K562 (cell line): ENCODE results near the gene CNTROB. TPM values are rescaled to one million over a fixed set of nuclear protein-coding genes. Genes with fewer than 3 reads are reported as not detected.

Experiments used
- KLF16 ChIP-seq: IDR thresholded peaks from 2 replicates; pipeline ENCODE4 v1.6.1; 2016; ENCODE audit warnings: antibody characterized with exemption
- PRMT5 ChIP-seq: sonication (generic); formaldehyde crosslinking; IDR thresholded peaks from 2 replicates; pipeline ENCODE4 v1.5.0; 2020; ENCODE audit warnings: missing genetic modification reagents
- RHOXF2B ChIP-seq: fragments of 250-450 bp; sonication (Bioruptor Pico); conservative IDR thresholded peaks from 2 replicates; pipeline ENCODE4 v1.5.1; 2021
- SMAD2 ChIP-seq: fragments of 150-350 bp; IDR thresholded peaks from 2 replicates; pipeline ENCODE4 v1.6.1; 2014; ENCODE audit warnings: low read depth, mild to moderate bottlenecking, low read length
- SMC3 ChIP-seq: conservative IDR thresholded peaks from 2 replicates; pipeline ENCODE4 v1.6.1; 2011; ENCODE audit warnings: low read depth, low read length, improper control_type of control experiment; ENCODE audit not compliant: insufficient read depth
- SRSF7 ChIP-seq: fragments of 200-400 bp; formaldehyde crosslinking; optimal IDR thresholded peaks from 2 replicates; pipeline ENCODE3; 2017; ENCODE audit warnings: mild to moderate bottlenecking, low read depth, low read length
- polyA plus RNA-seq, 8 experiments: library from polyadenylated mRNA; depleted of rRNA in 4 of 8; stranded (reverse) in 5 of 8; unstranded in 3 of 8; fragments of >200 nt; fragmentation: Nextera tagmentation in 2 of 8; fragmentation: Illumina TruSeq in 1 of 8; extraction: Ambion mirVana in 2 of 8; extraction: Trizol in 1 of 8; gene quantifications; 2 replicates each; pipeline versions ENCODE4 v1.2.1 to v1.2.3, GENCODE V29; 2011 to 2014; ENCODE audit warnings: inconsistent platforms in 1 of 8, missing spikeins in 1 of 8
- total RNA-seq, 7 experiments: library from RNA; depleted of rRNA in 6 of 7; stranded (reverse); fragments of >200 nt in 6 of 7; fragmentation: Illumina TruSeq in 2 of 7; extraction: Trizol in 2 of 7; gene quantifications; 2 replicates each; pipeline versions ENCODE4 v1.2.1 to v1.2.3, GENCODE V29; 2011 to 2021; ENCODE audit warnings: low replicate concordance in 1 of 7
- TF ChIP-seq, protein P1 (sequence below): IDR thresholded peaks from 2 replicates; pipeline ENCODE4 v1.6.1; 2011; ENCODE audit not compliant: insufficient read length; ENCODE audit errors: extremely low read depth
- TF ChIP-seq, protein P2 (sequence below): sonication (generic); formaldehyde crosslinking; IDR thresholded peaks from 2 replicates; pipeline ENCODE4 v1.8.0; 2022; ENCODE audit warnings: mild to moderate bottlenecking, missing genetic modification reagents, borderline replicate concordance
- TF ChIP-seq, protein P3 (sequence below): fragments of 450-650 bp; IDR thresholded peaks from 2 replicates; pipeline ENCODE4 v1.6.1; 2016; ENCODE audit warnings: antibody characterized with exemption
- TF ChIP-seq, protein P4 (sequence below): fragments of 450-650 bp; formaldehyde crosslinking; IDR thresholded peaks from 2 replicates; pipeline ENCODE4 v1.4.0; 2022; ENCODE audit warnings: missing genetic modification characterization
- TF ChIP-seq, protein P5 (sequence below): fragments of 450-650 bp; conservative IDR thresholded peaks from 2 replicates; pipeline ENCODE4 v1.6.1; 2016; ENCODE audit warnings: missing genetic modification characterization, low read depth, mild to moderate bottlenecking, missing compliant biosample characterization, moderate library complexity
- TF ChIP-seq, protein P6 (sequence below): fragments of 450-650 bp; formaldehyde crosslinking; conservative IDR thresholded peaks from 2 replicates; pipeline ENCODE4 v1.4.0; 2022; ENCODE audit warnings: mild to moderate bottlenecking, missing genetic modification characterization
- TF ChIP-seq, protein P7 (sequence below): fragments of 250-450 bp; sonication (Bioruptor Pico); IDR thresholded peaks from 2 replicates; pipeline ENCODE4 v1.8.0; 2021; ENCODE audit warnings: moderate library complexity, mild to moderate bottlenecking, inconsistent platforms
- TF ChIP-seq, protein P8 (sequence below), 3 experiments: fragments of 200-800 bp in 1 of 3; sonication (Bioruptor generic) in 1 of 3; sonication (generic) in 1 of 3; formaldehyde crosslinking in 1 of 3; IDR thresholded peaks; 2 replicates each; pipeline versions ENCODE4 v1.6.1 to v1.8.0; 2016 to 2022; ENCODE audit warnings: mild to moderate bottlenecking in 2 of 3, missing compliant biosample characterization in 2 of 3, missing genetic modification characterization in 2 of 3, missing genetic modification reagents in 1 of 3

CNTROB gene
- total and polyA plus RNA-seq, 9 of the 15 experiments (the other 6 are each of a cell fraction or from before 2014, with no cell fraction given) = 1.9 to 33.3 (median 23.0) TPM

DNA sequence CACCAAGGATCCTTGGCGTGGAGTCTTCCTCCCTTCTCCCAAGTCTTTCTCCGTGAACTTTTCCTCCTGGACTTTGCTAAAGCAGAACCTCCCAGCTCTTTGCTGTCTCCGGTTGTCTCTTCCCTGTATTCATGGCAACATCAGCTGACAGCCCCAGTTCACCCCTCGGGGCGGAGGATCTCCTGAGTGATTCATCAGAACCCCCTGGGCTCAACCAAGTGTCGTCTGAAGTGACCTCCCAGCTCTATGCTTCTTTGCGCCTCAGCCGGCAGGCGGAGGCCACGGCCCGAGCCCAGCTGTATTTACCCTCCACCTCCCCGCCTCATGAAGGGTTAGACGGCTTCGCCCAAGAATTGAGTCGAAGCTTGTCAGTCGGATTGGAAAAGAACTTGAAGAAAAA, 943 bp downstream of the CNTROB start (continued):
- TF ChIP-seq, protein P1, sequence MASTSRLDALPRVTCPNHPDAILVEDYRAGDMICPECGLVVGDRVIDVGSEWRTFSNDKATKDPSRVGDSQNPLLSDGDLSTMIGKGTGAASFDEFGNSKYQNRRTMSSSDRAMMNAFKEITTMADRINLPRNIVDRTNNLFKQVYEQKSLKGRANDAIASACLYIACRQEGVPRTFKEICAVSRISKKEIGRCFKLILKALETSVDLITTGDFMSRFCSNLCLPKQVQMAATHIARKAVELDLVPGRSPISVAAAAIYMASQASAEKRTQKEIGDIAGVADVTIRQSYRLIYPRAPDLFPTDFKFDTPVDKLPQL = no peak
- TF ChIP-seq KLF16 (no peak), SMAD2 (no peak), SMC3 (no peak), SRSF7 (no peak), PRMT5 (no peak), RHOXF2B (CRISPR knock-in tag) (no peak)
- TF ChIP-seq, protein P2, sequence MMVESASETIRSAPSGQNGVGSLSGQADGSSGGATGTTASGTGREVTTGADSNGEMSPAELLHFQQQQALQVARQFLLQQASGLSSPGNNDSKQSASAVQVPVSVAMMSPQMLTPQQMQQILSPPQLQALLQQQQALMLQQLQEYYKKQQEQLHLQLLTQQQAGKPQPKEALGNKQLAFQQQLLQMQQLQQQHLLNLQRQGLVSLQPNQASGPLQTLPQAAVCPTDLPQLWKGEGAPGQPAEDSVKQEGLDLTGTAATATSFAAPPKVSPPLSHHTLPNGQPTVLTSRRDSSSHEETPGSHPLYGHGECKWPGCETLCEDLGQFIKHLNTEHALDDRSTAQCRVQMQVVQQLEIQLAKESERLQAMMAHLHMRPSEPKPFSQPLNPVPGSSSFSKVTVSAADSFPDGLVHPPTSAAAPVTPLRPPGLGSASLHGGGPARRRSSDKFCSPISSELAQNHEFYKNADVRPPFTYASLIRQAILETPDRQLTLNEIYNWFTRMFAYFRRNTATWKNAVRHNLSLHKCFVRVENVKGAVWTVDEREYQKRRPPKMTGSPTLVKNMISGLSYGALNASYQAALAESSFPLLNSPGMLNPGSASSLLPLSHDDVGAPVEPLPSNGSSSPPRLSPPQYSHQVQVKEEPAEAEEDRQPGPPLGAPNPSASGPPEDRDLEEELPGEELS = no peak
- TF ChIP-seq, protein P3, sequence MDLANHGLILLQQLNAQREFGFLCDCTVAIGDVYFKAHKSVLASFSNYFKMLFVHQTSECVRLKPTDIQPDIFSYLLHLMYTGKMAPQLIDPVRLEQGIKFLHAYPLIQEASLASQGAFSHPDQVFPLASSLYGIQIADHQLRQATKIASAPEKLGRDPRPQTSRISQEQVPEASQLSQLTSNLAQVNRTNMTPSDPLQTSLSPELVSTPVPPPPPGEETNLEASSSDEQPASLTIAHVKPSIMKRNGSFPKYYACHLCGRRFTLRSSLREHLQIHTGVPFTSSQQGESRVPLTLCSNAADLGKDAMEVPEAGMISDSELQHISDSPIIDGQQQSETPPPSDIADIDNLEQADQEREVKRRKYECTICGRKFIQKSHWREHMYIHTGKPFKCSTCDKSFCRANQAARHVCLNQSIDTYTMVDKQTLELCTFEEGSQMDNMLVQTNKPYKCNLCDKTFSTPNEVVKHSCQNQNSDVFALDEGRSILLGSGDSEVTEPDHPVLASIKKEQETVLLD = no peak
- TF ChIP-seq, protein P4, sequence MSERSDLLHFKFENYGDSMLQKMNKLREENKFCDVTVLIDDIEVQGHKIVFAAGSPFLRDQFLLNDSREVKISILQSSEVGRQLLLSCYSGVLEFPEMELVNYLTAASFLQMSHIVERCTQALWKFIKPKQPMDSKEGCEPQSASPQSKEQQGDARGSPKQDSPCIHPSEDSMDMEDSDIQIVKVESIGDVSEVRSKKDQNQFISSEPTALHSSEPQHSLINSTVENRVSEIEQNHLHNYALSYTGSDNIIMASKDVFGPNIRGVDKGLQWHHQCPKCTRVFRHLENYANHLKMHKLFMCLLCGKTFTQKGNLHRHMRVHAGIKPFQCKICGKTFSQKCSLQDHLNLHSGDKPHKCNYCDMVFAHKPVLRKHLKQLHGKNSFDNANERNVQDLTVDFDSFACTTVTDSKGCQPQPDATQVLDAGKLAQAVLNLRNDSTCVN (CRISPR knock-in tag) = no peak
- TF ChIP-seq, protein P5, sequence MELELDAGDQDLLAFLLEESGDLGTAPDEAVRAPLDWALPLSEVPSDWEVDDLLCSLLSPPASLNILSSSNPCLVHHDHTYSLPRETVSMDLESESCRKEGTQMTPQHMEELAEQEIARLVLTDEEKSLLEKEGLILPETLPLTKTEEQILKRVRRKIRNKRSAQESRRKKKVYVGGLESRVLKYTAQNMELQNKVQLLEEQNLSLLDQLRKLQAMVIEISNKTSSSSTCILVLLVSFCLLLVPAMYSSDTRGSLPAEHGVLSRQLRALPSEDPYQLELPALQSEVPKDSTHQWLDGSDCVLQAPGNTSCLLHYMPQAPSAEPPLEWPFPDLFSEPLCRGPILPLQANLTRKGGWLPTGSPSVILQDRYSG (tag) = no peak
- TF ChIP-seq, protein P6, sequence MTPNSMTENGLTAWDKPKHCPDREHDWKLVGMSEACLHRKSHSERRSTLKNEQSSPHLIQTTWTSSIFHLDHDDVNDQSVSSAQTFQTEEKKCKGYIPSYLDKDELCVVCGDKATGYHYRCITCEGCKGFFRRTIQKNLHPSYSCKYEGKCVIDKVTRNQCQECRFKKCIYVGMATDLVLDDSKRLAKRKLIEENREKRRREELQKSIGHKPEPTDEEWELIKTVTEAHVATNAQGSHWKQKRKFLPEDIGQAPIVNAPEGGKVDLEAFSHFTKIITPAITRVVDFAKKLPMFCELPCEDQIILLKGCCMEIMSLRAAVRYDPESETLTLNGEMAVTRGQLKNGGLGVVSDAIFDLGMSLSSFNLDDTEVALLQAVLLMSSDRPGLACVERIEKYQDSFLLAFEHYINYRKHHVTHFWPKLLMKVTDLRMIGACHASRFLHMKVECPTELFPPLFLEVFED (CRISPR knock-in tag) = no peak
- TF ChIP-seq, protein P7, sequence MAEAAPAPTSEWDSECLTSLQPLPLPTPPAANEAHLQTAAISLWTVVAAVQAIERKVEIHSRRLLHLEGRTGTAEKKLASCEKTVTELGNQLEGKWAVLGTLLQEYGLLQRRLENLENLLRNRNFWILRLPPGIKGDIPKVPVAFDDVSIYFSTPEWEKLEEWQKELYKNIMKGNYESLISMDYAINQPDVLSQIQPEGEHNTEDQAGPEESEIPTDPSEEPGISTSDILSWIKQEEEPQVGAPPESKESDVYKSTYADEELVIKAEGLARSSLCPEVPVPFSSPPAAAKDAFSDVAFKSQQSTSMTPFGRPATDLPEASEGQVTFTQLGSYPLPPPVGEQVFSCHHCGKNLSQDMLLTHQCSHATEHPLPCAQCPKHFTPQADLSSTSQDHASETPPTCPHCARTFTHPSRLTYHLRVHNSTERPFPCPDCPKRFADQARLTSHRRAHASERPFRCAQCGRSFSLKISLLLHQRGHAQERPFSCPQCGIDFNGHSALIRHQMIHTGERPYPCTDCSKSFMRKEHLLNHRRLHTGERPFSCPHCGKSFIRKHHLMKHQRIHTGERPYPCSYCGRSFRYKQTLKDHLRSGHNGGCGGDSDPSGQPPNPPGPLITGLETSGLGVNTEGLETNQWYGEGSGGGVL (CRISPR knock-in tag) = no peak
- TF ChIP-seq, protein P8, sequence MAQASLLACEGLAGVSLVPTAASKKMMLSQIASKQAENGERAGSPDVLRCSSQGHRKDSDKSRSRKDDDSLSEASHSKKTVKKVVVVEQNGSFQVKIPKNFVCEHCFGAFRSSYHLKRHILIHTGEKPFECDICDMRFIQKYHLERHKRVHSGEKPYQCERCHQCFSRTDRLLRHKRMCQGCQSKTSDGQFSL (CRISPR knock-in tag; IDR thresholded peaks at IDR 0.05) = no peak
- TF ChIP-seq, protein P8 (tag; IDR thresholded peaks at IDR 0.05) = no peak
